Activated naive CD8-positive, alpha-beta T cell treated with anti-CD3 and anti-CD28 coated beads, Interleukin-2, amount 50 U/mL, for 24 hours (primary cell): ENCODE data around the gene DNAJC5.
"Not testable (repeated sequence)": the region's sequence is repeated elsewhere in the genome, so short reads cannot be mapped to it uniquely, and the experiment has no call there.

Source experiments
- ATAC-seq: fragments of 150-1000 bp; cut with Tn5 transposase; one replicate; pipeline ENCODE4 v1.10.0; 2021
- DNase-seq: peaks from one replicate; pipeline ENCODE4 v3.0.0; 2021
- H3K27ac Mint-ChIP-seq: one replicate; pipeline ENCODE4 v1.8.0; 2021; ENCODE audit warnings: mild to moderate bottlenecking, mixed read lengths
- H3K27me3 Mint-ChIP-seq: one replicate; pipeline ENCODE4 v1.8.0; 2021; ENCODE audit warnings: mixed read lengths
- H3K36me3 Mint-ChIP-seq: one replicate; pipeline ENCODE4 v1.8.0; 2021; ENCODE audit warnings: low read depth, mixed read lengths
- H3K4me1 Mint-ChIP-seq: one replicate; pipeline ENCODE4 v1.8.0; 2021; ENCODE audit warnings: mixed read lengths
- H3K4me3 Mint-ChIP-seq: one replicate; pipeline ENCODE4 v1.8.0; 2021; ENCODE audit warnings: mild to moderate bottlenecking, moderate library complexity, mixed read lengths
- H3K9me3 Mint-ChIP-seq: one replicate; pipeline ENCODE4 v1.8.0; 2021; ENCODE audit warnings: mixed read lengths

The DNAJC5 gene

DNA sequence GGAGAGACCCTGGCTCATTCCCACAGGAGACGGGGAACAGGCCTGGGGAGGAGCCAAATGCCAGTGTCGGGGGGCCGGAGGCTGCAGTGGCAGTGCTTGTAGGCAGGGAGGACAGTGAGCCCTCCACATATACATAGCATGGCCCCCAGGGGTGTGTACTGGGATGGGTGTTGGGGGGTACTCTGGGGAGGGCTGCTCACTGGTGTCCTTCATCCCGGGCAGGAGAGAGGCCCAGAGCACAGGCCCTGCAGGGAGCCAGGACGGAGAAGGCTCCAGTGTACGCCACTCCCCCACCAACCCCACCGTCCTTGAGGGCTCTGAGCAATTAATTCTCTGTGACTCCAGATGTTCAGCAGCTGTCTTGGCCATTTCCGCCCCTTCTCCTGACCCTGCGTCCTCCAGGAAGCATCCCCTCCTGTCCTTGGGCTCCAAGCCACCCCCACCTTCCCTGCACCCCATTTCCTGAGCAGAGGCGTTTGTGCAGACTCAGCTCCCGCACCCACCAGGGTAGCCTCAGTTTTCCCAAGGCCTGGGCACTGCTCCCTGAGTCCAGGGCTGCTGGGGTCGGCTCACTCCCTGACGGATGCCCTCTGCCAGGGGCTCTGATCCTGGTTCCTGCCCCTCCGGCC, 37.0 kb upstream of the DNAJC5 start:
- H3K9me3 Mint-ChIP-seq = no peaks in the 10 kb centered on the region

DNA sequence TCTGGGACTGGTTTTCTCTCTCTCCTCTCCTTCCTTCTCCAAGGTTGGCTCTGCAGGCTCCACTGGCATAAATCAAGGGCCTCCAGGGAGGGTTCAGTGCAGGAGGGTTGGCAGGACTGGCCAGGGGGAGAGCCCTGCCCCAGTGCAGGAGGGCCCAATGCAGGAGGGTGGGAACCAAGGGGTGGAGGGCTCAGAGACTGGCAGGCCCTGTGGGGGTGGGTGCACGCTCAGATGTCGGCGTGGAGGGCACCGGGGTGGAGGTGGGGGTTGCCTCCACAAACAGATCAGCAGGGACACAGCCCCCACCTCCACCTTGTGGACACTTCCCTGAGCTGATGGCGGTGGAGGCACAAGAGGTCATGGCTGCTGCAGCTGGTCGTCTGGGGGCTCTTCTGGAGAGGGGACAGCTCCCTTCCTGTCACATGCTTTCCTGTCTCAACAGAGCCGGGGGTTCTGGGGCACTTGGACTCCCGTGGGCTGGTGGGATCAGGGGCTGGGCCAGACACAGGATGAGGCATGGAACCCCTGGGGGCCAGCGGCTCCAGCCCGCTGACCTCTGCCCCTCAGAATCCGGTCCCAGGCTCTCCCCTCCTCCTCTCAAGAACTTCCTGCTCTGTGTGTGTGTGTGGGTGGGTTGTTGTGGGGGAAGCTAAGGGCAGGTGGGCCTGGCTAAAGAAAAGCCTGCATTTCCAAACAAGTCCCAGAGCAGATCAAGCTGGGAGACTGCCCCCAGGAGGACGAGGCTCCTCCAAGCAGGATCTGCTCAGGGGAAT, 36.3 kb upstream of the DNAJC5 start:
- H3K4me3 Mint-ChIP-seq = no peak overlapping the region
- peaks cover 5% of the 10 kb centered on the region for H3K36me3 Mint-ChIP-seq
- ATAC-seq (peak; percentile 12), DNase-seq (no peak)
- H3K27me3 Mint-ChIP-seq = no peaks in the 10 kb centered on the region
- H3K4me1 Mint-ChIP-seq = peaks cover 31% of the 10 kb centered on the region
- H3K27ac Mint-ChIP-seq = peak overlapping the region; percentile 35
- no peaks in the 10 kb centered on the region for H3K9me3 Mint-ChIP-seq

More for the DNA sequence above, 37.0 kb upstream of the DNAJC5 start:
- H3K4me1 Mint-ChIP-seq = peaks cover 24% of the 10 kb centered on the region
- H3K27ac Mint-ChIP-seq = no peak overlapping the region
- no peak overlapping the region for H3K4me3 Mint-ChIP-seq
- H3K27me3 Mint-ChIP-seq = no peaks in the 10 kb centered on the region
- DNase-seq = no peak
- ATAC-seq = peak; percentile 8
- no peaks in the 10 kb centered on the region for H3K36me3 Mint-ChIP-seq

DNA sequence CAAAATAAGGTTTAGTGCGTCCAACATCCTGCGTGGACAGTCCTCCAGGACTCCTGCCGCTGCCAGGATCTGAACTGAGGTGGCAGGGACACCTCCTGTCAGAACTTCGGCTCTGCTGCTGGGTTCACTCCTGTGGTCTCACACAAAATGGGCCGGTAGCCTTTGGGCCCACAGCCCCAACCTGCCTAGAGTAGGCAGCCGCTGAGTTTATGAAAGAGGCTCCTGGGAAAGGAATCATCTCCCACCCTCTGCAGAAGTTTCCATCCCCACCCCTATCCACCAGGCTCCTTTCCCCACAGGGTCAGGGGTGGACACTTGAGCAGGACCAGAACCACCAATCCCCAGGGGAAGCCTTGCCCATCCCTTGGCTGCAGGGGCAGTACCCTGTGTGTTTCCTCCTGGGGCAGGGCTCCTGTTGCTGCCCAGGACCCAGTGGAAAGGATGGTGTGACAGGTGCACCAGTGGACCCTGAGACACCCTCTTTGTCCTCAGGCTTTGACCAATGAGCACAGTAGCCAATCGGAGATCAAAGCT, 35.7 kb upstream of the DNAJC5 start:
- ATAC-seq = no peak
- Mint-ChIP-seq H3K4me3 (no peak overlapping the region), H3K36me3 (peaks cover 10% of the 10 kb centered on the region), H3K27me3 (no peaks in the 10 kb centered on the region), H3K9me3 (no peaks in the 10 kb centered on the region), H3K27ac (peak overlapping the region; percentile 35), H3K4me1 (peaks cover 36% of the 10 kb centered on the region)
- no peak for DNase-seq

DNA sequence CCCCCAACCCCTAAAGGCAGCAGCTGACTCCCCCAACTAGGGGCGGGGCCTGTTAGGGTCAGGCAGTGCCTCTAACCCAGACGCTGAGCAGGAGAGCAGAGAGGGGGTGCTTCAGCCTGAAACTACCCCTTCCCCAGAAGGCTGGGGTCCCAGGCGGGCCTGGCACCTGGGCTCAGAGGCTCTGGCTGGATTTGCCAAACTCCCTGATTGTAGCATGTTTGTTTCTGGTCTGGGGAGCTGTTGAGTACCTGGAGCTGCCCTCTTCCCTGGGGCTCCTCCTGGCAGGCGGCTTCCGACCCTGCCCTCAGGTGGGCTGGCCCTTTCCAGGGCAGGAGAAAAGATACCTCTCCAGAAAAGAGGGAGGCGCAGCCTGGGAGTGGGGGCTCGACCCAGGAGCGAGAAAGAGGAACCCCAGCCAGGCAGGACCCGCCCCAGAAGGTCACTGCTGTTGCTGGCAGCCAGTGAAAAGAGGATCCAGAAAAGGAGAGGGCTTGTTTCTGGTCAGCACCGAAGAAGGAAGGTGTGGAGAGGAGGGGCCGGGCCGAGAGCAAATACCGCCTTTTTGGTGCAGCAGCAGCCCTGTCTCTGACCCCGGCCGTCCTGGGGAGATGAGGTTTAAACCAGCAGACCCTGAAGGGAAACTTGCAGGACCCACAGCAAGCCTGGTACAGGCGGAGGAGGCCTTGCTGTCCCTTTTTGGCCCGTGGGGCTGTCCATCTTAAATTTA, 34.4 kb upstream of the DNAJC5 start:
- Mint-ChIP-seq H3K27me3 (no peaks in the 10 kb centered on the region), H3K9me3 (no peaks in the 10 kb centered on the region), H3K36me3 (peaks cover 10% of the 10 kb centered on the region), H3K27ac (no peak overlapping the region), H3K4me3 (no peak overlapping the region), H3K4me1 (peaks cover 39% of the 10 kb centered on the region)
- ATAC-seq = no peak
- DNase-seq = no peak

DNA sequence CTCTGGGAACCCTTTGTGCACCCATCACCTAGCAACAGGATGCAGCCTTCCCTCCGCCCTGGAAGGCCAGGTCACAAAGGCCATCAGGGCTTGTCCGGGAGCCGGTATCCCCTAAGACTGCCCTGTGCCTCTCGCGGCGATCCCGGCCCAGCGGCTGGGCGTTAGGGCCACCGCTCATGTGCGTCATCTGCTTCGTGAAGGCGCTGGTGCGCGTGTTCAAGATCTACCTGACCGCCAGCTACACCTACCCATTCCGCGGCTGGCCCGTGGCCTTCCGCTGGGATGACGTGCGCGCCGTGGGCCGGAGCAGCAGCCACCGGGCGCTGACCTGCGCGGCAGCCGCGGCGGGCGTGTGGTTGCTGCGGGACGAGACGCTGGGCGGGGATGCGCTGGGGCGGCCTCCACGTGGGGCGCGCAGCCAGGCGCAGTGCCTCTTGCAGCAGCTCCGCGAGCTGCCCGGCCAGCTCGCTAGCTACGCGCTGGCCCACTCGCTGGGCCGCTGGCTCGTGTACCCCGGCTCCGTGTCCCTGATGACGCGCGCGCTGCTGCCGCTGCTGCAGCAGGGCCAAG, 33.5 kb upstream of the DNAJC5 start, which contains the start of gene ABHD16B:
Gene ABHD16B (plus strand): TSS at position 134 of the 570 bp plus-strand sequence. CDS start 43 bp downstream, at position 177.
- Mint-ChIP-seq H3K27ac (no peak within 1 kb of the TSS), H3K4me1 (peaks cover 48% of the 10 kb centered on the region)
- ATAC-seq = no peak

DNA sequence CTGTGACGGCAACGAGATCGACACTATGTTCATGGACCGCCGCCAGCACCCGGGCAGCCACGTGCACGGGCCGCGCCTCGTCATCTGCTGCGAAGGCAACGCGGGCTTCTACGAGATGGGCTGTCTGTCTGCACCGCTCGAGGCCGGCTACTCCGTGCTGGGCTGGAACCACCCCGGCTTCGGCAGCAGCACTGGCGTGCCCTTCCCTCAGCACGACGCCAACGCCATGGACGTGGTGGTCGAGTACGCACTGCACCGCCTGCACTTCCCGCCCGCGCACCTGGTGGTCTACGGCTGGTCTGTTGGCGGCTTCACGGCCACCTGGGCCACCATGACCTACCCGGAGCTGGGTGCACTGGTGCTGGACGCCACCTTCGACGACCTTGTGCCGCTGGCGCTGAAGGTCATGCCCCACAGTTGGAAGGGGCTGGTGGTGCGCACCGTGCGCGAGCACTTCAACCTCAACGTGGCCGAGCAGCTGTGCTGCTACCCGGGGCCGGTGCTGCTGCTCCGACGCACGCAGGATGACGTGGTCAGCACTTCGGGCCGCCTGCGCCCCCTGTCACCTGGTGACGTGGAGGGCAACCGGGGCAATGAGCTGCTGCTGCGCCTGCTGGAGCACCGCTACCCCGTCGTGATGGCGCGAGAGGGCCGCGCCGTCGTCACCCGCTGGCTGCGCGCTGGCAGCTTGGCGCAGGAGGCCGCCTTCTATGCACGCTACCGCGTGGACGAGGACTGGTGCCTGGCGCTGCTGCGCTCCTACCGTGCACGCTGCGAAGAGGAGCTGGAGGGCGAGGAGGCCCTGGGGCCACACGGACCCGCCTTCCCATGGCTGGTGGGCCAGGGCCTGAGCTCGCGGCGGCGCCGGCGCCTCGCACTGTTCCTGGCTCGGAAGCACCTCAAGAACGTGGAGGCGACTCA, 32.7 kb upstream of the DNAJC5 start:
- Mint-ChIP-seq H3K27ac (no peak overlapping the region), H3K4me1 (peaks cover 48% of the 10 kb centered on the region), H3K4me3 (no peak overlapping the region), H3K27me3 (no peaks in the 10 kb centered on the region), H3K36me3 (peaks cover 10% of the 10 kb centered on the region), H3K9me3 (no peaks in the 10 kb centered on the region)
- DNase-seq (no peak), ATAC-seq (no peak)

More for the DNA sequence above, 33.5 kb upstream of the DNAJC5 start, which contains the start of gene ABHD16B:
- H3K27me3 Mint-ChIP-seq = no peaks in the 10 kb centered on the region
- peaks cover 10% of the 10 kb centered on the region for H3K36me3 Mint-ChIP-seq
- H3K4me3 Mint-ChIP-seq = no peak within 1 kb of the TSS
- H3K9me3 Mint-ChIP-seq = no peaks in the 10 kb centered on the region
- no peak for DNase-seq

DNA sequence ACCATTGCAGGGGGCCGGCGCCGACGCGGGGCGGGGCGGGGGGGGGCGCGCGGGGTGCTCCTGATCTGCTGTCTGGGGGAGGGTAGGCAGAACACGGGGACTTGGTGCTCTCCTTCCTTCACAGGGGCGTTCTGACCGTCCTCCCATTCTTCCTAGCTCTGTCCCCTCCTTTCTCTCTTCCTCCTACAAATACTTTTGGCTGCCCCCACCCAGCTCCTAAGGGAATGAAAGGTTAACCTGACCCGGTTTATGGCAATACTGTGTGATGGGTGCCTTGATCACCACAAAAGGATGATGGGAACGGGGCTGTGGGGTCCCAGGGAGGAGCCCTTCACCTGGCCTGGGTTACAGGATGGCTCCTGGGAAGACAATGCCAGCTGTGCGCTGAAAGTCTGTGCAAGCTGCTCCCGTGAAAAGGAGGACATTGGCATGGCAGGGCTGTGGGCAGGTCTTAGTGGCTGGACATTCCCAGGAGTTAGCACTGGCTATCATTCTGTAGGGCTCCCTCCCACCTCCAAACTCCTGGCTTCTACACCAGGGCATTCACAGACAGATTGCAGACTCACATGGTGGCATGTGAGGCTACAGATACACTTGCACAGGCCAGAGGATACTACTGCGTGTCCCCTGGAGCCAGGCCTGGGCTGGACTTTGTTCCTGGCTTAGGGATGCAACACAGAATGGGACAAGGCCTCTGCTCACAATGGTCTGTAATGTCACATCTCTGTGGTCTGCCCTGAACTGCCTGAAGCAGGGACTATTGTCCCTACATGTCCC, 31.7 kb upstream of the DNAJC5 start:
- peaks cover 48% of the 10 kb centered on the region for H3K4me1 Mint-ChIP-seq
- H3K27me3 Mint-ChIP-seq = no peaks in the 10 kb centered on the region

DNA sequence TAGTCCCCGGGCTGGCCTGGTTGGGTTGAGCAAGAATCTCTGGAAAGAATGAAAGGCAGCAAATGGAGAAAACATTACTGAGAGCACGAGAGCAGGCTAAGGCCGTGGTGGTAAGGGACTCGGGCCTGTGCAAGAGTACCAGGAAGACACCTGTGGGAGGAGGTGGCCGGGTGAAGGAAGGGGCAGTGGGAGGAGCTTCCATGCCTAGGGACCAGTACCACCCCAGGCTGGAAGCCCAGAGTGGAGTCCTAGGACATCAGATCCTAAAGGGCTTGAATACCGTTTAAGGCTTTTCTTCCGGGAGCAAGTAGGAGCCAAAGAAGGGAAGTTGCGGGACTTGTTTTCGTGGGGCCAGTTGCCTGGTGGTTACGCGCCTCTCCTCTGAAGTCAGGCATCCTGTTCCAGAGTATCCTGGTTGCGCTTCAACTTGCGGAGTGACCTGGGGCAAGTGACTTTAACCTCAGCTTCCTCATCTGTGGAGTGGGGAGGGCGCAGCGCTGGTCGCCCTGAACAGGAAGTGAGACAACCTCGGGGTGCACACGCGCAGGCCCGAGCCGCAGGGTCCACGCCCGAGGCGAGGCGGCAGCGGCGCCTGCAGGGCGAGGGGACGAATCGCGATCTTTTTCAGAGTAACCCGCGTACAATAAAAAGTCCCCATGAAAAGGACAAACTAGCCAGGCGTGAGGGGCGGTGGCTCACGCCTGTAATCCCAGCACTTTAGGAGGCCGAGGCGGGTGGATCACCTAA, 31.0 kb upstream of the DNAJC5 start:
- H3K27ac Mint-ChIP-seq = peak overlapping the region; percentile 97
- H3K4me1 Mint-ChIP-seq = peaks cover 43% of the 10 kb centered on the region
- DNase-seq = peak; percentile 80
- peak overlapping the region; percentile 96 for H3K4me3 Mint-ChIP-seq
- H3K27me3 Mint-ChIP-seq = no peaks in the 10 kb centered on the region
- no peaks in the 10 kb centered on the region for H3K9me3 Mint-ChIP-seq
- peaks cover 14% of the 10 kb centered on the region for H3K36me3 Mint-ChIP-seq
- ATAC-seq = peak; percentile 78

More for the DNA sequence above, 31.7 kb upstream of the DNAJC5 start:
- DNase-seq (no peak), ATAC-seq (no peak)
- Mint-ChIP-seq H3K9me3 (no peaks in the 10 kb centered on the region), H3K27ac (peak overlapping the region; percentile 97), H3K4me3 (peak overlapping the region; percentile 96), H3K36me3 (peaks cover 12% of the 10 kb centered on the region)

DNA sequence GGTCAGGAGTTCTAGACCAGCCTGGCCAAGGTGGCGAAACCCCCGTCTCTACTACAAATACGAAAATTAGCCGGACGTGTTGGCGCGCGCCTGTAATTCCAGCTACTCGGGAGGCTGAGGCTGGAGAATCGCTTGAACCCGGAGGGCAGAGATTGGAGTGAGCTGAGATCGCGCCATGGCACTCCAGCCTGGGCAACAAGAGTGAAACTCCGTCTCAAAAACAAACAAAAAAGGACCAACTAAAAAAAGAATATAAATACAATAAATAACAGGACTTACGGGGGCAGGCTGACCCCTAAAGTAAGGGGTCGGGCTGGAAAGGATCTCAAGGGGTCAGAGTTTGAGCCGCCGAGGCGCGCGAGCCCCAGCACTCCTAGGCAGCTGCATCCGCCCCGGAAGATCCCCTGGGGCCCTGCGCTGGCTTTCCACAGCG, 30.4 kb upstream of the DNAJC5 start:
- Mint-ChIP-seq H3K4me3 (peak overlapping the region; percentile 96), H3K36me3 (peaks cover 17% of the 10 kb centered on the region), H3K27me3 (no peaks in the 10 kb centered on the region), H3K4me1 (peaks cover 37% of the 10 kb centered on the region), H3K27ac (peak overlapping the region; percentile 97), H3K9me3 (no peaks in the 10 kb centered on the region)
- DNase-seq = no peak
- ATAC-seq = no peak

DNA sequence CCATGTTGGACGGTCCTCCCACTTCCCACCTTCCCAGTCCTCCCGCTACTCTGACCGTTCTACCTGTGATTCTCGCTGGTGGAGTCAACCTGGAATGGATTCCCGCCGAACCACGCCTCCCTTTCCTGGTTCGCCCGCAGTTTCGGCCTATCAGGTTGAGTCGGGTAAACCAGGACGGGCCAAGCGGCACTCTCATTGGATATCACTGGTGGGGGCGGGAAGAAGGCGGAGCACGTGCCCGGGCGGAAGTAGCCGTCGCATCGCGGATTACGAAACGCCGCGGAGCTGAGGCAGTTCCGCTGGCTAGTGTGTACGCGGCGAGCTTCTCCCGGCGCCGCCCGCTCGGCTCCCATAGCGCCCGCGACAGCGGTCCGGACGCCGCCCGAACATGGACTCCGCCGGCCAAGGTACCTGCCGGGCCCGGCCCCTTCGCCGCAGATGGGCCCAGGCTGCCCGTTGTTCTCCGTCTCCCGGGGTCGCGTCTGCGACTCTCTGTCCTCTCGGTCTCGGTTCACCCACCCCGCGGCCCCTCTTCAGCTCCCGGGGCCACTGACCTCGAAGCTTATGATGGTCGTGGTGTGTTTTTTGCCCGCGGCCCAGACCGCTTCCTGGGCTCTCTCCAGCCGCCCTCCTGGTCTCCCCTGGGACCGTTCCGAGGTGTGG, 29.8 kb upstream of the DNAJC5 start, which contains the start of gene TPD52L2:
Gene TPD52L2 (plus strand): TSS at position 293 of the 663 bp plus-strand sequence. CDS start 96 bp downstream, at position 389.
- Mint-ChIP-seq H3K4me1 (peaks cover 37% of the 10 kb centered on the region), H3K9me3 (no peaks in the 10 kb centered on the region), H3K4me3 (peak within 1 kb of the TSS; percentile 96), H3K27ac (peak within 1 kb of the TSS; percentile 97), H3K27me3 (no peaks in the 10 kb centered on the region), H3K36me3 (peaks cover 21% of the 10 kb centered on the region)
- DNase-seq = peak; percentile 98
- peak; percentile 86 for ATAC-seq

DNA sequence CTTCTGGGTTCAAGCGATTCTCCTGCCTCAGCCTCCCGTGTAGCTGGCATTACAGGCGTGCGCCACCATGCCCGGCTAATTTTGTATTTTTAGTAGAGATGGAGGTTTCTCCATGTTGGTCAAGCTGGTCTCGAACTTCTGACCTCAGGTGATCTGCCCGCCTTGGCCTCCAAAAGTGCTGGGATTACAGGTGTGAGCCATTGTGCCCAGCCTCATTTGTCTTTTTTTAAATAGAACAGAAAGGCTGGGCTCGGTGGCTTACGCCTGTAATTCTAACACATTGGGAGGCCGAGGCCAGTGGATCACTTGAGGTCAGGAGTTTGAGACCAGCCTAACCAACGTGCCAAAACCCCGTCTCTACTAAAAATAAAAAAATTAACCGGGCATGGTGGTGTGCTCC, 27.9 kb upstream of the DNAJC5 start:
- H3K9me3 Mint-ChIP-seq, ATAC-seq, H3K27me3 Mint-ChIP-seq, DNase-seq, H3K27ac Mint-ChIP-seq, H3K4me3 Mint-ChIP-seq: not testable (repeated sequence)
- Mint-ChIP-seq H3K4me1 (peaks cover 37% of the 10 kb centered on the region), H3K36me3 (peaks cover 25% of the 10 kb centered on the region)

DNA sequence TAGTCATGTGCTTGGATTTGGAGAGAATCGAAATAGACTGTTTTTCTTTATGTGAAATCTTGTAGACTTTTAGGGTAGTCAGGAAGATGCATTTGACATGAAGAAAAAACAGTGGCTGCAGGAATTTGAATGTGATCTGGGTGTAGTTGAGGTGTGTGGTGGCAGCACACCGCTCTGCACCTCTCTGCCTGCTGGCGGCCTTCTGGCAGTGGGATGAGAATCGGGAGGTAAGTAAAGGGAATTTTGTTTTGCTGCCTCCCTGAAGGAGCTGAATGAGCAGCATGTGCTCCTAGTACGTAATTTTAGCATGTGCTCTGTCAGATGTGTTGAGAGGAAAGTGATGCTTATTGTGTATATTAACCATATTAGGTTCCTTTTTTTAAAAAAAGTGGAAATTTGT, 26.7 kb upstream of the DNAJC5 start:
- Mint-ChIP-seq H3K4me1 (peaks cover 41% of the 10 kb centered on the region), H3K36me3 (peaks cover 25% of the 10 kb centered on the region), H3K27ac (no peak overlapping the region), H3K4me3 (no peak overlapping the region), H3K9me3 (no peaks in the 10 kb centered on the region), H3K27me3 (no peaks in the 10 kb centered on the region)
- ATAC-seq = no peak
- no peak for DNase-seq
